PC-3 (cell line): ENCODE measurements around the gene HYCC1.

Experiments
- CTCF ChIP-seq: fragments of 300-600 bp; sonication (generic); conservative IDR thresholded peaks from 2 replicates; pipeline ENCODE4 v1.5.1; 2017; ENCODE audit warnings: antibody characterized with exemption, low read depth, mild to moderate bottlenecking, low read length
- EZH2 ChIP-seq: fragments of 300-600 bp; sonication (generic); IDR thresholded peaks from one replicate; pipeline ENCODE4 v1.6.1; 2017; ENCODE audit warnings: antibody characterized with exemption, mild to moderate bottlenecking, low read length; ENCODE audit not compliant: unreplicated experiment
- EZH2phosphoT487 ChIP-seq: fragments of 300-600 bp; sonication (generic); IDR thresholded peaks from 2 replicates; pipeline ENCODE4 v1.6.1; 2018; ENCODE audit warnings: mild to moderate bottlenecking, antibody characterized with exemption, low read length, borderline replicate concordance

- TF ChIP-seq CTCF (no peak), EZH2phosphoT487 (no peak), EZH2 (no peak)
Measured at GRCh38 chr7:23009303-23009702, 4.6 kb downstream of the HYCC1 start.
